Neutrophil (primary cell): ENCODE results near the gene NKX2-3.
A peak's percentile ranks its signal among the peaks of the same experiment; 100 is the strongest.

Experiments used
- H3K27ac ChIP-seq: fragments of 200-600 bp; sonication (generic); 2 replicates; pipeline ENCODE4 v1.5.1; 2016; ENCODE audit warnings: mild to moderate bottlenecking, moderate library complexity
- H3K27me3 ChIP-seq: fragments of 200-600 bp; sonication (generic); 2 replicates; pipeline ENCODE4 v1.6.0; 2016; ENCODE audit warnings: mild to moderate bottlenecking
- H3K36me3 ChIP-seq: fragments of 200-600 bp; sonication (generic); 2 replicates; pipeline ENCODE4 v1.5.1; 2017
- H3K4me1 ChIP-seq, 2 experiments: fragments of 200-600 bp in 1 of 2; sonication (generic) in 1 of 2; 1 replicate in 1 of 2; 2 replicates in 1 of 2; pipeline versions ENCODE4 v1.5.1 to v1.6.1; 2013 to 2016; ENCODE audit warnings: low read depth in 1 of 2, low read length in 1 of 2, mild to moderate bottlenecking in 1 of 2, moderate library complexity in 1 of 2; ENCODE audit not compliant: control insufficient read depth in 1 of 2, insufficient read depth in 1 of 2
- H3K4me3 ChIP-seq, 2 experiments: fragments of 200-600 bp in 1 of 2; sonication (generic) in 1 of 2; 1 replicate in 1 of 2; 2 replicates in 1 of 2; pipeline ENCODE4 v1.5.1; 2013 to 2016; ENCODE audit warnings: low read depth in 1 of 2, low read length in 1 of 2, mild to moderate bottlenecking in 1 of 2, moderate library complexity in 1 of 2
- H3K9me3 ChIP-seq: fragments of 200-600 bp; sonication (generic); 2 replicates; pipeline ENCODE4 v1.5.1; 2016
- TF ChIP-seq, protein P1 (sequence below): fragments of 200-600 bp; sonication (generic); IDR thresholded peaks from 2 replicates; pipeline ENCODE4 v1.5.1; 2016; ENCODE audit warnings: antibody characterized with exemption

NKX2-3 gene

DNA sequence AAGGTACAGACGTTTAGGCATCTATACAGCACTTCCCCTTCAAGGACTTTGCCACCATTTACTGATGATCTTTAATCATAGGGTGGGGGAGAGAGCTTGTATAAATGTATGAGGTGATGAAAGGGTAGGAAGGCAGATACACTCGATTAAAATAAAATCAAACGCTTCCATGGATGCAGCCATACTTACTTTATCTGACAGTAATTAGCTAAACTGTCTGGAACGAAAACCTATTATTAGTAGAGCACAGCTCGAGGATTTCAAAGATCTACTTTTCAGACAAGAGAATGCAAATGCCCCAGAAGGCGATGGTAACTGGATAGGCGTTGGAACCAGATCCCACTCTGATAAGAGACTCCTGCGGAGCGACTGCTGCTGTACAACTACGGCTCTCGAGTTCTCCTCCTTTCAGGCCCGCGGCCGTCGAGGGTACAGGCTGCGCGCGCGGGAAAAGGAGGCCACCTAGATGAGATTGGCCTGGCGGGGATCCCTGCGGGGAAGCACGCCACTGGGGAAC lies 3.1 kb upstream of the NKX2-3 start:
- no peak overlapping the region for H3K27ac ChIP-seq
- no peaks in the 10 kb centered on the region for H3K36me3 ChIP-seq
- H3K27me3 ChIP-seq: peaks cover 100% of the 10 kb centered on the region
- peaks cover 40 to 55% of the 10 kb centered on the region in 2 experiments for H3K4me1 ChIP-seq
- no peaks in the 10 kb centered on the region for H3K9me3 ChIP-seq
- no peak overlapping the region for H3K4me3 ChIP-seq
- TF ChIP-seq, protein P1, sequence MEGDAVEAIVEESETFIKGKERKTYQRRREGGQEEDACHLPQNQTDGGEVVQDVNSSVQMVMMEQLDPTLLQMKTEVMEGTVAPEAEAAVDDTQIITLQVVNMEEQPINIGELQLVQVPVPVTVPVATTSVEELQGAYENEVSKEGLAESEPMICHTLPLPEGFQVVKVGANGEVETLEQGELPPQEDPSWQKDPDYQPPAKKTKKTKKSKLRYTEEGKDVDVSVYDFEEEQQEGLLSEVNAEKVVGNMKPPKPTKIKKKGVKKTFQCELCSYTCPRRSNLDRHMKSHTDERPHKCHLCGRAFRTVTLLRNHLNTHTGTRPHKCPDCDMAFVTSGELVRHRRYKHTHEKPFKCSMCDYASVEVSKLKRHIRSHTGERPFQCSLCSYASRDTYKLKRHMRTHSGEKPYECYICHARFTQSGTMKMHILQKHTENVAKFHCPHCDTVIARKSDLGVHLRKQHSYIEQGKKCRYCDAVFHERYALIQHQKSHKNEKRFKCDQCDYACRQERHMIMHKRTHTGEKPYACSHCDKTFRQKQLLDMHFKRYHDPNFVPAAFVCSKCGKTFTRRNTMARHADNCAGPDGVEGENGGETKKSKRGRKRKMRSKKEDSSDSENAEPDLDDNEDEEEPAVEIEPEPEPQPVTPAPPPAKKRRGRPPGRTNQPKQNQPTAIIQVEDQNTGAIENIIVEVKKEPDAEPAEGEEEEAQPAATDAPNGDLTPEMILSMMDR: no peak

DNA sequence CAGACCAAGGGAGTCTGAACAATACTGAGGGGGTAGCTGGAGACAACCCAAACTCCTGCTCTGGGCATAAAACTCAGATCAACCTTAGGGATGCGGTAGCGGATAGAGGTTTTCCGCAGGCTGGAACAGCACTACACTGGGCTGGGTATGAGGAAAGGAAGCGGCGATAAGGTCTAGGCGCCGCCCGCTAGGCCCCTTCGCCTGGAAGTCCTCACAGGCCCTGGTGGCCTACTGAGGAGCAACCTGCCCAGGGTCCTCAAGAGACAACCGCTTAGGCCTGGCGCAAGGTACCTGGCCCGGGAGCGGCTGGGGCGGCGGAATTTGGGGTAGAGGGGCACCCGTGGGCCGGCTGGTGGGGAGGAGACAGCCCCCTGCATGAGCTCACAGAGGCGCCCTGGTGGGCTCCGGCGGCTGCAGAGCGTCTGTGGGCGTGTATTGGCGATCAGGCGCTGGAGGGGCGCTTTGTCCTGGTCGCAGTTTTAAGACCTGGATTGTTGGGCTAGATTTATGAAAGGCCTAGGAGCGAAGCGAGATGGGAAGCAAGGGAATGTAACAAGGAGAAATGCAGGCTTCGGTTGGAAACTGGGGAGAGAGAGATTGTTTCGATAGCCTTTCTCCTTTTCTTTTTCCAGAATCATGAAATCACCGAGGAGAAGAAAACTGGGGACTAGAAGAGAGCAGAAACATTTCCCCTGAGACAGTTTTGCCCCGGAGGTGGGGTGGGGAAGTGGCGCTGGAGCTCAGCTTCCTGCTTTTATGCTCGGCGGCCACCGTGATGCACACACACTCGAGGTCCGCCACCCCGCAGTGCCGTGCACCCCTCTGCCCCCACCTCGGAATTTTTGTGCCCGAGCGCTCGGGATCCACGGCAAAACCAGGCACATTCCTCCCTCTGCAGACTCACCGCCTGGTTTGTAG lies 2.4 kb upstream of the NKX2-3 start:
- no peak overlapping the region for H3K27ac ChIP-seq
- H3K9me3 ChIP-seq: no peaks in the 10 kb centered on the region
- no peaks in the 10 kb centered on the region for H3K36me3 ChIP-seq
- peaks cover 100% of the 10 kb centered on the region for H3K27me3 ChIP-seq
- peaks cover 46 to 62% of the 10 kb centered on the region in 2 experiments for H3K4me1 ChIP-seq
- TF ChIP-seq, protein P1: no peak
- peak overlapping the region in 1 of 2 experiments; percentile 41 for H3K4me3 ChIP-seq

DNA sequence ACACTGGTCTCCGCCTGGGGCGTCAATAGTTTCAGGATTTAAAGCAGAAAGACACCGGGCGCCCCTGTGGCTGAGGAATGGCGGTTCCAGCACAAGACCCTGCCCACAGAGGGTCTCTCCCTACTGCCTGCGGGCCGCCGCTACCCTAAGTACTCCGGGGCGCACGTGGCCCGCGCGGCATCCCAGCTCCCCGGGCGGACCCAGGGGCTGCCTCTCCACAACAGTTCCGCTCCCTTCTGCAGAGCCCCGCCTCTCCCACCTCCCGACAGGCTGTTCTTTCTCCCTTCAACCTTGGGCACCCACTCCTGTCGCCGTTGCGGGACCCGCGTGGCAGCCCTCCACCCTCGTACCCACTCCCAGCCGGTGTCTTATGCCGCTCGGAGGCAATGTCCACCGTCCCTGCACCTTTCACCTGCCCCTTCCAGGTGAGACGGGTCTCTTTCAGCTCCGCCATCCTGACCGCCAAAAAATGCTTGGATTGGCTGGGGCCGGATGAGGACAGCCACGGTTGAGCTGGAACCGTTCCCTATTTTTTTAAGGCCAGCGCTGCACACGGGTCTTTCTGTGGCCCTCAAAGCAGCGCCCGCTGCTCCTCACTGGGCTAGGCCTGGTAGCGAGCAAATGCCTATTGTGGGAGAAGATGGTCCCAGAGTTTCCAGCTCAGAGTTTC lies 1.6 kb upstream of the NKX2-3 start:
- Histone ChIP-seq H3K4me3 (peak overlapping the region in 1 of 2 experiments; percentile 41), H3K27ac (no peak overlapping the region), H3K27me3 (peaks cover 100% of the 10 kb centered on the region), H3K9me3 (no peaks in the 10 kb centered on the region), H3K36me3 (no peaks in the 10 kb centered on the region), H3K4me1 (peaks cover 52 to 70% of the 10 kb centered on the region in 2 experiments)
- TF ChIP-seq, protein P1: no peak

DNA sequence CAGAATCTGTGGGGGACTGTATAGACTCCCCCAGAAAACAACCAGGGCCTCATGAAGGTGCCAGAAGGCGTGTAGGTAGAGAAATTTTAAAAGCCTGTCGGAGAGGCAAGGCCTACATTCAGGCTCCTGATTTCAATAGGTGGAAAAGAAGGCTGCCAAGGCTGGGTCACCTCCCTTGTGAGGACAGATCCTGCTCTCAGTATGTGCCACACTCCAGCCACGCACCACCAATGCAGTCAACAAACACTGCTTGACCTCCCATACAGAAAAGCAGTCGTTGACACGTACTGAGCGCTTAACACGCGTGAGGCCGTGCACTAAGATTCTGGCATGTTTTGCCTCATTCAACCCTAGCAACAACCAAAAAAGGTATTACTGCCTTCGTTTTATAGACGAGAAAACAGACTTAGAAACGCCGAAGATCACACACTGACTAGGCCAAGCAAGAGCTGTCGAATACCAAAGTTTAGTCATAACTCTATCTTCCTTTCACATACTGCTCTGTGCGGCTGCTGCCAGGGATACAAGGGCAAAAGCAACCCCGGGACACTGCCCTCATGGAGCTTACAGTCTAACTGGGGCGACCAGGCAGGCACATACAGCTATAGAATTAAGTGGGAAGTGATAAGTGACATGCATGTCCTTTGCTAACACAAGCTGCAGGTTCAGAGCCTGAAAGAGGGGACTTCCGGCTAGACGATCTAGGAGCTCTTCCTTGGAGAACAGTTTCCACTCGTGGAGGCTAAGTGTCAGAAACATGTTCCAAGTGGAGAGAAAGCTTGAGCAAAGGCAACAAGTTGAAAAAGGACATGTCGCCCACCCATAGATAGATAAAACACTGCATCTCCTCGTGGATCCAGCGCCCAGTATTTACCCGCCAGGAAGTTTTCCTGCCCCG lies 797 bp upstream of the NKX2-3 start:
- Histone ChIP-seq H3K27me3 (peaks cover 100% of the 10 kb centered on the region), H3K4me1 (peaks cover 58 to 78% of the 10 kb centered on the region in 2 experiments)

More for the DNA sequence above, 797 bp upstream of the NKX2-3 start:
- Histone ChIP-seq H3K9me3 (no peaks in the 10 kb centered on the region), H3K36me3 (no peaks in the 10 kb centered on the region), H3K27ac (no peak overlapping the region), H3K4me3 (peak overlapping the region; percentile 35 to 36)
- TF ChIP-seq, protein P1: no peak
